ENCODE data around the gene PDK2. TPM values are rescaled to one million over a fixed set of nuclear protein-coding genes. Genes with fewer than 3 reads are reported as not detected.

Gene PDK2
- 13.7 and 16.9 TPM in 2 replicates for total RNA-seq

- Mint-ChIP-seq H3K27ac (peak within 1 kb of the TSS; percentile 88), H3K27me3 (ENCODE audit: insufficient read depth) (peaks cover 2% of the 10 kb centered on the region), H3K4me1 (ENCODE audit: low read depth) (peaks cover 23% of the 10 kb centered on the region), H3K4me3 (peak within 1 kb of the TSS; percentile 85), H3K36me3 (ENCODE audit: low read depth) (peaks cover 6% of the 10 kb centered on the region), H3K9me3 (no peaks in the 10 kb centered on the region)
- peak; percentile 97 for DNase-seq (ENCODE audit: low spot score)
- intact Hi-C loops (cut with micrococcal nuclease), result loop anchor here (1.0 to 2.0 kb wide), 8 partner anchors 36 to 387 kb away; partner anchors contain the start of gene SAMD14
These were observed at the start of gene PDK2 for GRCh38 chr17:50094753-50095619. TSS of gene PDK2 (plus strand) at chr17:50095351. CDS start at chr17:50095436, 85 bp downstream.

DNA sequence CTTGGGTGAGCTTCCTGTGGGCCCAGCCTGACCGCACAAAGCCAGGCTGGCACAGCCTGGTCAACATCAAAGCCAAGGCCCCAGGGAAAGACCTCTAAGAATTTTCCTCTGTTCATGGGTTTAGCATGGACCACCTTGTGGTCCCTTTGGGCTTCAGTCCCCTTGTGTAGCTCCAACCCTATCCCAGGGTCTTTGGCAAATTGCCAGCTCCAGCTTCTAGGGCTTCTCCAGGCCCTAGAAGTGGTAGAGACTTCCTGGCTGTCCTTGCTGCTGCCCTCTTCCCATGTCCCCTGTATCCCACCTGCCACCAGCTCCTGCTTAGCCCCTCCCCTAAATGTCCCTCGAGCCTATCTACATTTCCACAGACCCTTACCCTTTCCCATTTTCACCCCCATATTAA lies 49.0 kb upstream of the PDK2 start:
- Mint-ChIP-seq H3K27ac (no peak overlapping the region), H3K4me1 (ENCODE audit: low read depth) (peaks cover 35% of the 10 kb centered on the region), H3K27me3 (ENCODE audit: insufficient read depth) (peaks cover 5% of the 10 kb centered on the region), H3K36me3 (ENCODE audit: low read depth) (no peaks in the 10 kb centered on the region), H3K4me3 (no peak overlapping the region), H3K9me3 (no peaks in the 10 kb centered on the region)
- DNase-seq (ENCODE audit: low spot score), result no peak
- intact Hi-C loops (cut with micrococcal nuclease), result no loop called here

DNA sequence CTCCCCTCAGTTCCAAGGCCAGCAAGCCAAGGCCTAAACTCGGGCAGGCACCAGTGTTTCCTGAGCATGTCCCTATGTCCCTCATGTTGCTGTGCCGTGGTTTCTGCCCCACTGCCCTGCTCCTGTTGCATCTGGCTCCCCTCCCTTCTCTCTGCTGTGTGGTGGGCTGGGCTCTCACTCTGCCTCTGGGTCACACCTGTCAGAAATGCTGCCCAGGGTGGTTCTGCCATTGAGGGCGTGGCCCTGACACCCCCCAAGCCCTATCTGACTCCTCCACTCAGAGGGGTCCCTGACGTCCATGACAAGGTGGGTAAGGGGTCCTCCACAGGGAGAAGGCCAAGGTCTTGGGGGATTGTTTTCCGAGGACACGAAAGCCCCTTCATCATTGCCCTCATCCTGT lies 48.5 kb upstream of the PDK2 start:
- no peak overlapping the region for H3K4me3 Mint-ChIP-seq

GRCh38 chr17:50047083-50047482 lies 48.1 kb upstream of the PDK2 start:
- Mint-ChIP-seq H3K4me3 (no peak overlapping the region), H3K36me3 (ENCODE audit: low read depth) (no peaks in the 10 kb centered on the region), H3K4me1 (ENCODE audit: low read depth) (peaks cover 44% of the 10 kb centered on the region), H3K27me3 (ENCODE audit: insufficient read depth) (no peaks in the 10 kb centered on the region), H3K9me3 (no peaks in the 10 kb centered on the region), H3K27ac (no peak overlapping the region)
- intact Hi-C loops (cut with micrococcal nuclease), result no loop called here
- DNase-seq (ENCODE audit: low spot score), result no peak

More for the DNA sequence above, 48.5 kb upstream of the PDK2 start:
- Mint-ChIP-seq H3K27me3 (ENCODE audit: insufficient read depth) (peaks cover under 1% of the 10 kb centered on the region), H3K27ac (no peak overlapping the region), H3K9me3 (no peaks in the 10 kb centered on the region), H3K36me3 (ENCODE audit: low read depth) (no peaks in the 10 kb centered on the region), H3K4me1 (ENCODE audit: low read depth) (peaks cover 40% of the 10 kb centered on the region)
- intact Hi-C loops (cut with micrococcal nuclease), result no loop called here
- DNase-seq (ENCODE audit: low spot score), result no peak

DNA sequence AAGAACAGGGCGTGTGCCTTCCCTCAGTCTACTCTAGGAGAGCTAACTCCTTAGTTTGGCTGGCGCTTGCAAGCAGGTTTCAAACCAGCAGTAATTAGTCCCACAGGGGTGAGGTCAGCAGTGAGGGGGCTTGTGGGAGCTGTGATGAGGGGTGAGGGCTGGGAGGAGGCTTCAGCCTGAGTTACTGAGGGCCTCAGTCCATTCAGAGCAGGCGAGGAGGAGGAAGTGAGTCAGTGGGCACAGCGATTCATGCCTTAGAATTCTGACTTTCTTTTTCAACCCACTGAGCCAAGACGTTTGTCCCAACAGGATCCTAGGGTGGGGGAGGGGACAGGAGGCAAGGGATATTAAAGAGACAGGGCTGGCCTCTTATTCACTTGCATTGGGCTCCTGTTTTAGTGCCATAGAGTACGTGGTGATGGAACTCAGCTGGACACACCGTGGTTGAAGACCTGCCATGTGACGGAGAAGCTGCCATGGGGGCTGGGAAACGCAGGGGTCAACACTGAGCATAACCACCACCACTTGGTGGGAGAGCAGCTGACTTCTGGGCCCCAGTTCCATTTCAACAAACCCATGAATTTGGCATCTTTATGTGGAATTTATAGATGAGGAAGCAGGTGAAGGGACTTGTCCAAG lies 47.5 kb upstream of the PDK2 start:
- Mint-ChIP-seq H3K9me3 (no peaks in the 10 kb centered on the region), H3K27me3 (ENCODE audit: insufficient read depth) (no peaks in the 10 kb centered on the region), H3K4me3 (no peak overlapping the region), H3K36me3 (ENCODE audit: low read depth) (no peaks in the 10 kb centered on the region), H3K4me1 (ENCODE audit: low read depth) (peaks cover 49% of the 10 kb centered on the region), H3K27ac (no peak overlapping the region)
- intact Hi-C loops (cut with micrococcal nuclease), result no loop called here
- no peak for DNase-seq (ENCODE audit: low spot score)

DNA sequence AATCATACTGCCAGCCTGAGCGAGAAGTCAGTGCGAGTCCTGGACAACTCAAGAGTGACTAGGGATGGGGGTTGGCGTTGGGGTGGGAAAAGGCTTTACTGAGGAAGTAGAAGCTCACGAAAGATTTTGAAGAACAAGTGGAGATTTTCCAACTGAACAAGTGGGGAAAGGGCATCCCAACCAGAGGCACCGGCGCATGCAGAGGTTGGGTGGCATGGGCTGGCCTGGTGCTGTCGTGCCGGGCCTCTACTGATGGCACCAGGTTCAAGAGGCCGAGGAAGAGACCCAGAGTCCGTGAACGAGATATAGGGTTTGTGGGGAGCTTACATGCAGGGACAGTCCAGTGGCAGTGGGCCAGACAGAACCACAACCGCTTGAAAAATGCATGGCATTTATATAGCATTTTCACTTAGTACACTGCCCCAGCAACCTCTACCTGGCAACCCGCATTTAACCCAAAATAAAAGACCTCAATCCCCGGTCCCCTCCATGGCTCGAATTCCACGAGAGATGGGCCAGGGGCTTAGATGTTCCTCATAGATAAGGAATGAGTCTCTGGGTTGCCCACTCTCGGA lies 46.9 kb upstream of the PDK2 start:
- H3K4me3 Mint-ChIP-seq, result no peak overlapping the region

GRCh38 chr17:50048988-50049387 lies 46.2 kb upstream of the PDK2 start:
- peaks cover 60% of the 10 kb centered on the region for H3K4me1 Mint-ChIP-seq (ENCODE audit: low read depth)
- no peaks in the 10 kb centered on the region for H3K27me3 Mint-ChIP-seq (ENCODE audit: insufficient read depth)
- DNase-seq (ENCODE audit: low spot score), result no peak
- H3K27ac Mint-ChIP-seq, result peak overlapping the region; percentile 18
- no peaks in the 10 kb centered on the region for H3K36me3 Mint-ChIP-seq (ENCODE audit: low read depth)
- no peak overlapping the region for H3K4me3 Mint-ChIP-seq
- no peaks in the 10 kb centered on the region for H3K9me3 Mint-ChIP-seq
- intact Hi-C loops (cut with micrococcal nuclease), result no loop called here

More for the DNA sequence above, 46.9 kb upstream of the PDK2 start:
- no peaks in the 10 kb centered on the region for H3K9me3 Mint-ChIP-seq
- no peaks in the 10 kb centered on the region for H3K27me3 Mint-ChIP-seq (ENCODE audit: insufficient read depth)
- no peak for DNase-seq (ENCODE audit: low spot score)
- H3K27ac Mint-ChIP-seq, result no peak overlapping the region
- no peaks in the 10 kb centered on the region for H3K36me3 Mint-ChIP-seq (ENCODE audit: low read depth)
- peaks cover 55% of the 10 kb centered on the region for H3K4me1 Mint-ChIP-seq (ENCODE audit: low read depth)
- intact Hi-C loops (cut with micrococcal nuclease), result no loop called here

- Mint-ChIP-seq H3K4me3 (no peak overlapping the region), H3K27ac (peak overlapping the region; percentile 50), H3K27me3 (ENCODE audit: insufficient read depth) (no peaks in the 10 kb centered on the region), H3K9me3 (no peaks in the 10 kb centered on the region), H3K36me3 (ENCODE audit: low read depth) (no peaks in the 10 kb centered on the region), H3K4me1 (ENCODE audit: low read depth) (peaks cover 60% of the 10 kb centered on the region)
- intact Hi-C loops (cut with micrococcal nuclease), result no loop called here
- DNase-seq (ENCODE audit: low spot score), result no peak
These were observed 45.5 kb upstream of the PDK2 start for GRCh38 chr17:50049636-50050035.

- no peak for DNase-seq (ENCODE audit: low spot score)
- Mint-ChIP-seq H3K27me3 (ENCODE audit: insufficient read depth) (no peaks in the 10 kb centered on the region), H3K4me1 (ENCODE audit: low read depth) (peaks cover 66% of the 10 kb centered on the region), H3K27ac (peak overlapping the region; percentile 94), H3K9me3 (no peaks in the 10 kb centered on the region), H3K36me3 (ENCODE audit: low read depth) (no peaks in the 10 kb centered on the region), H3K4me3 (peak overlapping the region; percentile 37)
- intact Hi-C loops (cut with micrococcal nuclease), result no loop called here
These were observed 44.6 kb upstream of the PDK2 start for GRCh38 chr17:50050431-50051032.

DNA sequence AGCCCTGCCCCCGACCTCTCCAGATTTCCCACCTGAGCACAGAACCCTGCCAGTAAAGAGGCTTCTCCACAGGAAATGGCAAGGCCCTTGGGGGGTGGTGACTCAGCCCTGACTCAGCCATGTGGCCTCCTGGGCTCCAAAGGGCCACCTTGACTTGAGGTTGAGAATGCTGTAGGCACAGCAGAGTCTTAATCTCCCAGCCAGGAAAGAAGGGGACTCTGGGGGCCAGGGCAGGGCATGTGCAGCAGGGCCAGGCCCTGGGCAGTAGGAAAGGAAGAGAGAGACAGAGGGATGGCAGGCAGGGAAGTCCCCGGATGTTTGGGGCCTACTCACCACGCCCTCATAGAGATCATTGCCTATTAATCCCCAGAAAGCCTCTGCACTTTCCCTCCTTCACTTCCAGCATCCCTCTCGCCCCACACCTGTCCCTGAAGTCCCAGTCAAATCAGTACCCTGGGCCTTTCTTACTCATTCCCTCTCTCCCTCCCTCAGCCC lies 44.0 kb upstream of the PDK2 start:
- no peaks in the 10 kb centered on the region for H3K36me3 Mint-ChIP-seq (ENCODE audit: low read depth)
- no peaks in the 10 kb centered on the region for H3K27me3 Mint-ChIP-seq (ENCODE audit: insufficient read depth)
- no peaks in the 10 kb centered on the region for H3K9me3 Mint-ChIP-seq
- H3K27ac Mint-ChIP-seq, result peak overlapping the region; percentile 94
- DNase-seq (ENCODE audit: low spot score), result peak; percentile 53
- intact Hi-C loops (cut with micrococcal nuclease), result no loop called here
- peak overlapping the region; percentile 37 for H3K4me3 Mint-ChIP-seq
- peaks cover 66% of the 10 kb centered on the region for H3K4me1 Mint-ChIP-seq (ENCODE audit: low read depth)

- peak overlapping the region; percentile 94 for H3K27ac Mint-ChIP-seq
- no peaks in the 10 kb centered on the region for H3K27me3 Mint-ChIP-seq (ENCODE audit: insufficient read depth)
- H3K4me3 Mint-ChIP-seq, result peak overlapping the region; percentile 15
- peaks cover 66% of the 10 kb centered on the region for H3K4me1 Mint-ChIP-seq (ENCODE audit: low read depth)
- H3K36me3 Mint-ChIP-seq (ENCODE audit: low read depth), result no peaks in the 10 kb centered on the region
- no peak for DNase-seq (ENCODE audit: low spot score)
- H3K9me3 Mint-ChIP-seq, result no peaks in the 10 kb centered on the region
- intact Hi-C loops (cut with micrococcal nuclease), result no loop called here
These were observed 43.5 kb upstream of the PDK2 start for GRCh38 chr17:50051606-50052005.

- Mint-ChIP-seq H3K9me3 (no peaks in the 10 kb centered on the region), H3K27me3 (ENCODE audit: insufficient read depth) (no peaks in the 10 kb centered on the region), H3K36me3 (ENCODE audit: low read depth) (no peaks in the 10 kb centered on the region), H3K4me3 (no peak overlapping the region), H3K27ac (no peak overlapping the region), H3K4me1 (ENCODE audit: low read depth) (peaks cover 69% of the 10 kb centered on the region)
- intact Hi-C loops (cut with micrococcal nuclease), result no loop called here
- no peak for DNase-seq (ENCODE audit: low spot score)
These were observed 42.8 kb upstream of the PDK2 start for GRCh38 chr17:50052241-50052796.

All from activated T-helper 1 cell treated with anti-CD3 and anti-CD28 coated beads, Interleukin-12 subunit alpha, Interleukin-12 subunit beta, Interleukin-2, Interleukin-4 antibody, amounts not matched to agents 30 ng/mL and 10 ng/mL and 1 ng/mL, durations not matched to agents 14 hours and 24 hours and 36 hours (primary cell).